ENCODE measurements around the gene SLC25A47.

SLC25A47 gene

GRCh38 chr14:100332797-100333196, 9.7 kb downstream of the SLC25A47 start:
- ChIA-PET CTCF (interaction anchor here (0.8 to 1.5 kb wide), 2 partner anchors 17 to 28 kb away, joined by 3 read pairs; no protein-coding TSS in a partner anchor), POLR2A (interaction anchor here (1.0 kb wide), 1 partner anchor 9 kb away, joined by 3 read pairs; no protein-coding TSS in a partner anchor)
- DNase-seq (ENCODE audit: extremely low spot score): peak; percentile 71
- TF ChIP-seq CTCF (IDR thresholded peaks at IDR 0.05; ENCODE audit: control extremely low read depth, extremely low read depth, low read depth, missing control alignments): no peak

DNA sequence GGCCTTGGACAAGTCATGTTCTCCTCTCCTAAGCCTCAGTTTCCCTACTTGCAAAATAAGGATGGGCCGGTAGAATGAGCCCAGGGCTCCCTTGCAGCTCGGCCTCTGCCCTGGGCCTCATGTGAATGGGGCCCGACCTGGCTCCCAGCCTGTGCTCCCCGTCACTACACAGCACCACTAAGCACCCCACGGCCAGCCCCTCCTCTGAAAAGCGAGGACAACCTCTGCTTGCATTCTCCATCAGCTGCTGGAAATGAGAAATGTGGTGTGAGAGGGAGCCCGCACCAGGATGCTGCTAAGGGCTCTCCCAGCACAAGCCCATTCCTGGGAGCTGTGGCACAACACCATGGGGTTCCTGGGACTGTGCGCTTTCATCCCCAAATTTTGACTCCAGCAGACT, 10.2 kb downstream of the SLC25A47 start:
- POLR2A ChIA-PET: interaction anchor here (1.0 kb wide), 1 partner anchor 8 kb away, joined by 3 read pairs; no protein-coding TSS in a partner anchor
- no peak for DNase-seq (ENCODE audit: extremely low spot score)
- TF ChIP-seq CTCF (IDR thresholded peaks at IDR 0.05; ENCODE audit: control extremely low read depth, extremely low read depth, low read depth, missing control alignments): no peak
- CTCF ChIA-PET: interaction anchor here (1.0 kb wide), 1 partner anchor 12 kb away, joined by 4 read pairs; no protein-coding TSS in a partner anchor

DNA sequence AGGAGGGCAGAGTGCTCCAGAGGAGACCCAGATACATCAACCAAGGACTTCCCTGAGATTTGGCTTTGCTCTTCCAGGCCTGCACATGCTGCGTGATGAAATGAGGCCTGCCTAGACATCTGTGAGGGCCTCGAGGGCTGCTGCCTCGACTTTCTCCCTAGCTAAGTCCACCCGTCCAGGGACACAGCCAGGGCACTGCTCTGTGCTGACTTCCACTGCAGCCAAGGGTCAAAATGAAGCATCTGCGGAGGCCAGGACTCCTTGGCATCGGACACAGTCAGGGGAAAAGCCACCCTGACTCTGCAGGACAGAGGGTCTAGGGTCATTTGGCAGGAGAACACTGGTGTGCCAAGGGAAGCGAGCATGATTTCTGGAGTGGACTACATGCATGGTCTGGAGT, 10.7 kb downstream of the SLC25A47 start:
- POLR2A ChIA-PET: no interaction called here
- CTCF ChIA-PET: interaction anchor here (1.0 to 1.5 kb wide), 2 partner anchors 13 to 31 kb away, joined by 4 read pairs; no protein-coding TSS in a partner anchor
- DNase-seq (ENCODE audit: extremely low spot score): no peak
- no peak for TF ChIP-seq CTCF (IDR thresholded peaks at IDR 0.05; ENCODE audit: control extremely low read depth, extremely low read depth, low read depth, missing control alignments)

GRCh38 chr14:100334904-100335303, 11.8 kb downstream of the SLC25A47 start:
- no peak for TF ChIP-seq CTCF (IDR thresholded peaks at IDR 0.05; ENCODE audit: control extremely low read depth, extremely low read depth, low read depth, missing control alignments)
- no peak for DNase-seq (ENCODE audit: extremely low spot score)
- ChIA-PET CTCF (interaction anchor here (1.5 kb wide), 2 partner anchors 16 to 32 kb away, joined by 3 to 4 read pairs; no protein-coding TSS in a partner anchor), POLR2A (interaction anchor here (1.1 kb wide), 1 partner anchor 129 kb away, joined by 3 read pairs; no protein-coding TSS in a partner anchor)

DNA sequence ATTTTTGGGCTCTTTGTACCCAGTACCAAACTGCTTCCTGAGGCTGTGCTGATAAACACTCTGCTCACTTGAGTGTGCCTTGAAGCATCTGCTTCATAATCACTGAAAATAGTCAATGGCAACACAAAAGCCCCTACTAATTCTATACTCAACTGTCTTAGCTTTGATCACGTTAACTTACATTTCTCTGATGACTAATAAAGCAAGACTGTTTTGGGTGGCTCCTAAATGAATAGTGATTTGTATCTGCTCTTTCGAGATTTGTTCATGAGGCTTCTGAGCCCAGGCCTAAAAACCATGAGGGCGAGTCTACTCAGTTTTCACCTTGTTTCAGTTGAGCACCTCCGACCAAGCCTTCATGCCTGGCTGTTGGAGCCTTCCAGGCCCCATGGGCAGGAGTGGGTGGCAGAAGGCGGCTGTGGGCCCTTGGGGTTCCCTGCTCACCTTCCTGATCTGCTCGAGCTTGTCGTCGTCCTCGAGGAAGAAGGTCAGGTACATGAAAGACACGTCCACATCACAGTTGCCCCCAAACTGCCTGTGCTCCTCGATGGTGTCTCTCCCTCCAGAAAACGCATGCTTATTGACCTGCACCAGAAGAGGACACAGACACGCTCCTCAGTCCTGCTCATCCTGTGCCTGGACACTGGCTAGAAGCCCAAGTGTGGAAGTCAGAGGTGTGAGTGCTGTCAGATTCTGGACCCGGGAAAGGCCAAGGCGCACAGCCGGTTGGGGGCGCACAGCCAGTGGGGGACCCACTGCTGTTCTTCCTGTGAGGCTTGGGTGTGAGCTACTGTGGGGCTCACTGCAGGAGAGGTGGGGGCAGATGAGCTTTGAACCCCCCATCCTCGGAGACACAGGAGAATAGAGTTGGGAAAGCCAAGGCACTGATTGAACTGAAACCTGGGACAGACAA, 13.7 kb downstream of the SLC25A47 start:
- ChIA-PET POLR2A (interaction anchor here (1.3 to 1.6 kb wide), 2 partner anchors 17 to 39 kb away, joined by 3 to 7 read pairs; a partner anchor contains a TSS), CTCF (interaction anchor here (0.9 to 2.0 kb wide), 8 partner anchors 9 to 51 kb away, joined by 3 to 6 read pairs (median 4); no protein-coding TSS in a partner anchor)
- DNase-seq (ENCODE audit: extremely low spot score): peak; percentile 65
- no peak for TF ChIP-seq CTCF (IDR thresholded peaks at IDR 0.05; ENCODE audit: control extremely low read depth, extremely low read depth, low read depth, missing control alignments)

GRCh38 chr14:100339766-100340422, 16.8 kb downstream of the SLC25A47 start:
- POLR2A ChIA-PET: no interaction called here
- CTCF ChIA-PET: interaction anchor here (2.1 to 2.2 kb wide), 2 partner anchors 21 to 54 kb away, joined by 8 to 11 read pairs; no protein-coding TSS in a partner anchor
- no peak for DNase-seq (ENCODE audit: extremely low spot score)
- TF ChIP-seq CTCF (IDR thresholded peaks at IDR 0.05; ENCODE audit: control extremely low read depth, extremely low read depth, low read depth, missing control alignments): no peak

All from GM10248 (cell line).